GM11168 (cell line): ENCODE measurements around the gene CRYAB.
"Not testable (repeated sequence)": the region's sequence is repeated elsewhere in the genome, so short reads cannot be mapped to it uniquely, and the experiment has no call there.

Experiments used
- in situ Hi-C: fragments of 300-500 bp; cut with MboI; formaldehyde crosslinking; loops from one replicate; pipeline ENCODE4 v1.12.0; 2022; ENCODE audit warnings: low sequenced_read_pairs; ENCODE audit not compliant: unreplicated experiment

Gene CRYAB

GRCh38 chr11:111912535-111912934, 965 bp upstream of the CRYAB start, which contains the start of gene HSPB2:
Gene HSPB2, plus strand, starts transcription at chr11:111912734. Its CDS starts 96 bp downstream, at chr11:111912830.
- in situ Hi-C loops, result no loop called here

GRCh38 chr11:111910676-111911562, 651 bp downstream of the CRYAB start:
- in situ Hi-C loops, result no loop called here

- in situ Hi-C loops, result no loop called here
Observed at GRCh38 chr11:111909378-111909777, 2.2 kb downstream of the CRYAB start.

- in situ Hi-C loops, result no loop called here
Observed at GRCh38 chr11:111908639-111909305, 2.8 kb downstream of the CRYAB start.

- in situ Hi-C loops, result no loop called here
Observed at GRCh38 chr11:111906680-111907079, 4.9 kb downstream of the CRYAB start.

- in situ Hi-C loops, result no loop called here
Observed at GRCh38 chr11:111905411-111905810, 6.2 kb downstream of the CRYAB start.

- in situ Hi-C loops, result no loop called here
Observed at GRCh38 chr11:111886844-111887243, 24.7 kb downstream of the CRYAB start.

GRCh38 chr11:111886032-111886431, 25.5 kb downstream of the CRYAB start:
- in situ Hi-C loops, result no loop called here

- in situ Hi-C loops, result not testable (repeated sequence)
Observed at GRCh38 chr11:111885053-111885452, 26.5 kb downstream of the CRYAB start.

GRCh38 chr11:111882202-111882601, 29.4 kb downstream of the CRYAB start:
- in situ Hi-C loops, result no loop called here

GRCh38 chr11:111879637-111879960, 32.0 kb downstream of the CRYAB start:
- in situ Hi-C loops, result no loop called here

GRCh38 chr11:111878849-111879636, 32.5 kb downstream of the CRYAB start, which contains the start of the genes CFAP68 and FDXACB1:
Gene CFAP68, plus strand, starts transcription at chr11:111879541. Its CDS starts 20 bp downstream, at chr11:111879561.
Gene FDXACB1, minus strand, starts transcription at chr11:111879165. Its CDS starts 33 bp downstream, at chr11:111879132.
- in situ Hi-C loops, result no loop called here

- in situ Hi-C loops, result no loop called here
Observed at GRCh38 chr11:111878385-111878848, 33.2 kb downstream of the CRYAB start.

GRCh38 chr11:111871693-111872161, 39.8 kb downstream of the CRYAB start:
- in situ Hi-C loops, result no loop called here

- in situ Hi-C loops, result no loop called here
Observed at GRCh38 chr11:111870886-111871692, 40.5 kb downstream of the CRYAB start, which contains the start of gene ALG9. Gene ALG9, minus strand, starts transcription at chr11:111871581. Its CDS starts 99 bp downstream, at chr11:111871482.

- in situ Hi-C loops, result no loop called here
Observed at GRCh38 chr11:111870522-111870885, 41.1 kb downstream of the CRYAB start.

- in situ Hi-C loops, result no loop called here
Observed at GRCh38 chr11:111870113-111870512, 41.5 kb downstream of the CRYAB start.

GRCh38 chr11:111860257-111860656, 51.3 kb downstream of the CRYAB start:
- in situ Hi-C loops, result no loop called here
